ENCODE data around the gene BLOC1S4.

Gene BLOC1S4

DNA sequence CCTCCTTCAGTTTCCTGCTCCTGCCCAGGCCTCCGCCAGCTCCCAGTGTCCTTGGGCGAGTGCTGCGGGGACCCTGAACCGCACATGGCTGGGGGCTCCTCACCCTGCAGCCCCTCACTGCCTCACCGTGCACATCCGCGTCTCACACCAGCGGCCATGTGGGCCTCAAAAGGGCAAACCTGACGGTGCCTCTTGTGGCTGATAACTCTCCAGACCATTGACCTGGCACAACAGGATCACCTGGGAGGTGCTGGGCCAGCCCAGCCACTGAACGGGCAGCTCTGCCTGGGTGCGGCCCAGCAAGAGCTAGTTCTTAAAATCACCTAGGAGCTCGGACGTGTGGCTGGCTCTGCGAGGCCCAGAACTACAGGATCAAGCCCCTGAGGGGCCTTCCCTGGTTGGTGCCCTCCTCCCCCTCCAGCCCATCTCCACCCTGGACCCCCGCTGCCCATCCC, 26.4 kb upstream of the BLOC1S4 start:
- Histone ChIP-seq H3K27ac (ENCODE audit: low read depth, low read length) (no peak overlapping the region), H4K20me1 (ENCODE audit: low read depth, low read length) (no peaks in the 10 kb centered on the region), H2AFZ (ENCODE audit: low read depth, low read length, severe bottlenecking) (no peak overlapping the region), H3K9me2 (replicated peaks; ENCODE audit: insufficient read depth, low read length) (no peaks in the 10 kb centered on the region), H3K4me2 (ENCODE audit: low read depth, low read length, poor library complexity, severe bottlenecking) (no peak overlapping the region), H3K9me3 (ENCODE audit: insufficient read depth, low read length) (no peaks in the 10 kb centered on the region), H3K9ac (ENCODE audit: low read length) (no peak overlapping the region), H3F3A (ENCODE audit: insufficient read depth) (no peaks in the 10 kb centered on the region), H3K4me3 (ENCODE audit: insufficient read depth, low read length, poor library complexity, severe bottlenecking) (no peak overlapping the region), H3K36me3 (ENCODE audit: low read length) (no peaks in the 10 kb centered on the region), H3K27me3 (ENCODE audit: low read length) (no peaks in the 10 kb centered on the region), H3K79me2 (ENCODE audit: insufficient read depth, low read length) (no peaks in the 10 kb centered on the region)
- no peak for TF ChIP-seq CTCF (IDR thresholded peaks at IDR 0.05; ENCODE audit: insufficient read depth, low read length, poor library complexity, severe bottlenecking)
- TF ChIP-seq EZH2phosphoT487 (conservative IDR thresholded peaks at IDR 0.05; ENCODE audit: low read length): no peak

GRCh38 chr4:6692379-6692778, 23.6 kb upstream of the BLOC1S4 start:
- TF ChIP-seq CTCF (IDR thresholded peaks at IDR 0.05; ENCODE audit: insufficient read depth, low read length, poor library complexity, severe bottlenecking) (no peak), EZH2phosphoT487 (conservative IDR thresholded peaks at IDR 0.05; ENCODE audit: low read length) (no peak)
- Histone ChIP-seq H3K79me2 (ENCODE audit: insufficient read depth, low read length) (no peaks in the 10 kb centered on the region), H4K20me1 (ENCODE audit: low read depth, low read length) (no peaks in the 10 kb centered on the region), H3K4me2 (ENCODE audit: low read depth, low read length, poor library complexity, severe bottlenecking) (no peak overlapping the region), H3K36me3 (ENCODE audit: low read length) (no peaks in the 10 kb centered on the region), H3K4me3 (ENCODE audit: insufficient read depth, low read length, poor library complexity, severe bottlenecking) (no peak overlapping the region), H3K9me3 (ENCODE audit: insufficient read depth, low read length) (no peaks in the 10 kb centered on the region), H2AFZ (ENCODE audit: low read depth, low read length, severe bottlenecking) (no peak overlapping the region), H3K9me2 (replicated peaks; ENCODE audit: insufficient read depth, low read length) (no peaks in the 10 kb centered on the region), H3K9ac (ENCODE audit: low read length) (no peak overlapping the region), H3F3A (ENCODE audit: insufficient read depth) (no peaks in the 10 kb centered on the region), H3K27me3 (ENCODE audit: low read length) (no peaks in the 10 kb centered on the region), H3K27ac (ENCODE audit: low read depth, low read length) (no peak overlapping the region)

GRCh38 chr4:6692806-6693205, 23.2 kb upstream of the BLOC1S4 start:
- no peak overlapping the region for H3K4me2 ChIP-seq (ENCODE audit: low read depth, low read length, poor library complexity, severe bottlenecking)
- H4K20me1 ChIP-seq (ENCODE audit: low read depth, low read length): no peaks in the 10 kb centered on the region
- no peak for TF ChIP-seq EZH2phosphoT487 (conservative IDR thresholded peaks at IDR 0.05; ENCODE audit: low read length)
- TF ChIP-seq CTCF (IDR thresholded peaks at IDR 0.05; ENCODE audit: insufficient read depth, low read length, poor library complexity, severe bottlenecking): no peak
- no peak overlapping the region for H3K4me3 ChIP-seq (ENCODE audit: insufficient read depth, low read length, poor library complexity, severe bottlenecking)
- no peaks in the 10 kb centered on the region for H3K79me2 ChIP-seq (ENCODE audit: insufficient read depth, low read length)
- no peaks in the 10 kb centered on the region for H3K36me3 ChIP-seq (ENCODE audit: low read length)
- no peaks in the 10 kb centered on the region for H3K9me3 ChIP-seq (ENCODE audit: insufficient read depth, low read length)
- no peak overlapping the region for H3K9ac ChIP-seq (ENCODE audit: low read length)
- no peak overlapping the region for H2AFZ ChIP-seq (ENCODE audit: low read depth, low read length, severe bottlenecking)
- H3F3A ChIP-seq (ENCODE audit: insufficient read depth): no peaks in the 10 kb centered on the region
- H3K27me3 ChIP-seq (ENCODE audit: low read length): no peaks in the 10 kb centered on the region
- H3K27ac ChIP-seq (ENCODE audit: low read depth, low read length): no peak overlapping the region
- H3K9me2 ChIP-seq (replicated peaks; ENCODE audit: insufficient read depth, low read length): no peaks in the 10 kb centered on the region

Data from SU-DHL-6 (cell line).